ENCODE data around the gene ANKRD9. TPM values are rescaled to one million over a fixed set of nuclear protein-coding genes. Genes with fewer than 3 reads are reported as not detected.

The ANKRD9 gene
- total RNA-seq, 1 experiment from 2014 or later = 29.8 TPM

- Histone ChIP-seq H3K18ac (ENCODE audit: insufficient read length, low read depth, low read length) (no peak overlapping the region), H3K4ac (ENCODE audit: low read depth, low read length) (no peak overlapping the region), H3K9me3 (ENCODE audit: control insufficient read depth, low read depth, low read length) (no peaks in the 10 kb centered on the region), H3K14ac (ENCODE audit: insufficient read depth, low read length) (0 out of 2 replicates have a peak overlapping the region, but pooled peaks have one; percentile 13), H2AK5ac (ENCODE audit: insufficient read length, low read length) (no peak overlapping the region), H3K23me2 (ENCODE audit: insufficient read length, low read depth, low read length, poor library complexity, severe bottlenecking) (peaks cover 7% of the 10 kb centered on the region), H3K79me1 (ENCODE audit: insufficient read depth, low read depth, low read length, poor library complexity, severe bottlenecking) (no peaks in the 10 kb centered on the region), H3K4me2 (ENCODE audit: insufficient read depth, insufficient read length, low read length) (no peak overlapping the region), H2BK5ac (ENCODE audit: insufficient read length, low read length) (no peak overlapping the region), H3K4me1 (ENCODE audit: insufficient read depth, low read length) (no peaks in the 10 kb centered on the region), H3K23ac (ENCODE audit: insufficient read length, low read depth, low read length) (no peak overlapping the region), H4K20me1 (ENCODE audit: control insufficient read depth, insufficient read depth, insufficient read length) (no peaks in the 10 kb centered on the region), H3K56ac (ENCODE audit: insufficient read length, low read depth, low read length) (no peak overlapping the region), H4K91ac (ENCODE audit: insufficient read length, low read depth, low read length) (no peak overlapping the region), H3T11ph (ENCODE audit: low read length) (no peak overlapping the region), H2BK120ac (ENCODE audit: low read depth, low read length, poor library complexity, severe bottlenecking) (no peak overlapping the region), H3K79me2 (ENCODE audit: insufficient read depth, low read length) (no peaks in the 10 kb centered on the region), H4K5ac (ENCODE audit: insufficient read length, low read depth, low read length) (no peak overlapping the region), H3K27me3 (ENCODE audit: insufficient read depth, low read length) (no peaks in the 10 kb centered on the region), H2BK12ac (ENCODE audit: insufficient read length, low read depth, low read length) (no peak overlapping the region), H2BK20ac (ENCODE audit: low read depth, low read length, poor library complexity, severe bottlenecking) (no peak overlapping the region), H2AFZ (ENCODE audit: low read length) (no peak overlapping the region), H4K8ac (replicated peaks; ENCODE audit: insufficient read length, low read depth, low read length) (no peak overlapping the region), H2BK15ac (ENCODE audit: low read depth, low read length) (no peak overlapping the region), H3K9ac (ENCODE audit: extremely low read depth, insufficient read length, low read length) (no peak overlapping the region), H3K27ac (ENCODE audit: insufficient read length, low read depth, low read length) (no peak overlapping the region)
- Mint-ChIP-seq H3K4me3 (no peak overlapping the region), H3K27me3 (ENCODE audit: low read depth) (no peaks in the 10 kb centered on the region; the same call in 1 of the 2 replicates), H3K36me3 (ENCODE audit: insufficient read depth in 1 of 3, low read depth in 3 of 3) (no peaks in the 10 kb centered on the region; a peak in 1 of 7 replicates), H3K9me3 (peaks cover 3 to 4% of the 10 kb centered on the region in 2 experiments; a peak in 2 of 5 replicates), H3K4me1 (0 out of 4 replicates have a peak, but pooled peaks cover 2% of the 10 kb centered on the region in 2 experiments), H3K27ac (no peak overlapping the region)
- no peak for TF ChIP-seq CTCF (conservative IDR thresholded peaks at IDR 0.05)
- DNase-seq = no peak
- WGBS (ENCODE audit: extremely low coverage, insufficient read length, low lambda C conversion rate) = no CpG with 5 or more reads among the region's 4 CpGs
Measured at GRCh38 chr14:102558556-102558955, 49.0 kb upstream of the ANKRD9 start.

All from H9 (cell line).